ENCODE measurements around the gene CPB1.

The CPB1 gene

GRCh38 chr3:148816427-148816826 lies 11.2 kb upstream of the CPB1 start:
- TF ChIP-seq CTCF (IDR thresholded peaks at IDR 0.05; ENCODE audit: low read depth, low read length), result no peak
- no peak for DNase-seq (ENCODE audit: extremely low read depth, low read depth)

- no peak for DNase-seq (ENCODE audit: extremely low read depth, low read depth)
These were observed 10.6 kb upstream of the CPB1 start for GRCh38 chr3:148816981-148817525.

GRCh38 chr3:148820361-148821245 lies 7.0 kb upstream of the CPB1 start:
- TF ChIP-seq CTCF (IDR thresholded peaks at IDR 0.05; ENCODE audit: low read depth, low read length), result no peak
- DNase-seq (ENCODE audit: extremely low read depth, low read depth), result no peak

More at GRCh38 chr3:148816981-148817525, 10.6 kb upstream of the CPB1 start:
- TF ChIP-seq CTCF (IDR thresholded peaks at IDR 0.05; ENCODE audit: low read depth, low read length), result no peak

- no peak for TF ChIP-seq CTCF (IDR thresholded peaks at IDR 0.05; ENCODE audit: low read depth, low read length)
- DNase-seq (ENCODE audit: extremely low read depth, low read depth), result no peak
These were observed 4.6 kb upstream of the CPB1 start for GRCh38 chr3:148823026-148823425.

- TF ChIP-seq CTCF (IDR thresholded peaks at IDR 0.05; ENCODE audit: low read depth, low read length), result no peak
- DNase-seq (ENCODE audit: extremely low read depth, low read depth), result no peak
These were observed 2.1 kb upstream of the CPB1 start for GRCh38 chr3:148825476-148825875.

- TF ChIP-seq CTCF (IDR thresholded peaks at IDR 0.05; ENCODE audit: low read depth, low read length), result no peak
These were observed 602 bp downstream of the CPB1 start for GRCh38 chr3:148828136-148828690.

GRCh38 chr3:148829926-148830325 lies 2.3 kb downstream of the CPB1 start:
- TF ChIP-seq CTCF (IDR thresholded peaks at IDR 0.05; ENCODE audit: low read depth, low read length), result no peak
- no peak for DNase-seq (ENCODE audit: extremely low read depth, low read depth)

More at GRCh38 chr3:148828136-148828690, 602 bp downstream of the CPB1 start:
- no peak for DNase-seq (ENCODE audit: extremely low read depth, low read depth)
